Left ventricle myocardium inferior (tissue), 1 donor: ENCODE data around the gene FAT2. TPM values are rescaled to one million over a fixed set of nuclear protein-coding genes. Genes with fewer than 3 reads are reported as not detected.

Source experiments
- DNase-seq: peaks from one replicate; pipeline ENCODE4 v3.0.0-alpha.2; 2020
- H3K27ac ChIP-seq: fragments of 200-600 bp; replicated peaks from 2 replicates; pipeline ENCODE4 v1.8.0; 2021
- H3K27me3 ChIP-seq: fragments of 200-600 bp; 2 replicates; pipeline ENCODE4 v1.8.0; 2021; ENCODE audit warnings: low read depth
- H3K36me3 ChIP-seq: fragments of 200-600 bp; 2 replicates; pipeline ENCODE4 v1.8.0; 2021
- H3K4me1 ChIP-seq: fragments of 200-600 bp; 2 replicates; pipeline ENCODE4 v1.8.0; 2021
- H3K4me3 ChIP-seq: fragments of 200-600 bp; 2 replicates; pipeline ENCODE4 v1.8.0; 2021; ENCODE audit warnings: mild to moderate bottlenecking, moderate library complexity
- H3K9me3 ChIP-seq: fragments of 200-600 bp; replicated peaks from 2 replicates; pipeline ENCODE4 v1.8.0; 2021
- CTCF ChIP-seq: fragments of 200-600 bp; IDR thresholded peaks from 2 replicates; pipeline ENCODE4 v1.8.0; 2021; ENCODE audit warnings: antibody characterized with exemption, mild to moderate bottlenecking, borderline replicate concordance
- intact Hi-C: fragments of 100-400 bp; cut with micrococcal nuclease; formaldehyde crosslinking; loops from one replicate; pipeline ENCODE4 v1.11.0; 2022
- long read RNA-seq: library from polyadenylated mRNA; unstranded; transcript quantifications from one replicate; pipeline ENCODE4 v2.0.0, GENCODE V29; 2021
- total RNA-seq: library from RNA; stranded (reverse); fragmentation: NEBNext Ultra II Directional; extraction: Animal tissue kit (Norgen Biotek cat#: 25700); gene quantifications from one replicate; pipeline ENCODE4 v1.2.1, GENCODE V29; 2021
- donor health status: DM: no; HTN: yes; CAD: no; lungs with severe emphysema.

FAT2 gene
- not detected for total RNA-seq
- long read RNA-seq = 0 reads

- Histone ChIP-seq H3K36me3 (no peaks in the 10 kb centered on the region), H3K4me3 (no peak within 1 kb of the TSS), H3K27me3 (no peaks in the 10 kb centered on the region), H3K9me3 (no peaks in the 10 kb centered on the region), H3K27ac (no peak within 1 kb of the TSS), H3K4me1 (peaks cover 16% of the 10 kb centered on the region)
- DNase-seq = no peak
- intact Hi-C loops = no loop called here
- no peak for TF ChIP-seq CTCF
Observed at GRCh38 chr5:151591144-151591819, at the start of gene FAT2. Gene FAT2, minus strand, starts transcription at chr5:151591331. Its CDS starts 22,400 bp downstream, at chr5:151568931.

GRCh38 chr5:151638619-151639018 is 47.5 kb upstream of the FAT2 start:
- Histone ChIP-seq H3K27ac (no peak overlapping the region), H3K36me3 (no peaks in the 10 kb centered on the region), H3K27me3 (no peaks in the 10 kb centered on the region), H3K4me1 (peaks cover 11% of the 10 kb centered on the region), H3K4me3 (no peak overlapping the region), H3K9me3 (peaks cover 5% of the 10 kb centered on the region)
- DNase-seq = no peak
- intact Hi-C loops = no loop called here
- TF ChIP-seq CTCF = no peak

GRCh38 chr5:151637676-151638075 is 46.5 kb upstream of the FAT2 start:
- Histone ChIP-seq H3K27ac (no peak overlapping the region), H3K27me3 (no peaks in the 10 kb centered on the region), H3K9me3 (peaks cover 5% of the 10 kb centered on the region), H3K36me3 (no peaks in the 10 kb centered on the region), H3K4me3 (no peak overlapping the region), H3K4me1 (peaks cover 14% of the 10 kb centered on the region)
- DNase-seq = no peak
- TF ChIP-seq CTCF = no peak
- intact Hi-C loops = no loop called here

- Histone ChIP-seq H3K4me3 (no peak overlapping the region), H3K27me3 (no peaks in the 10 kb centered on the region), H3K27ac (no peak overlapping the region), H3K4me1 (peaks cover 28% of the 10 kb centered on the region), H3K9me3 (no peaks in the 10 kb centered on the region), H3K36me3 (no peaks in the 10 kb centered on the region)
- TF ChIP-seq CTCF = no peak
- no peak for DNase-seq
- intact Hi-C loops = no loop called here
Observed at GRCh38 chr5:151633892-151634291, 42.8 kb upstream of the FAT2 start.

- Histone ChIP-seq H3K36me3 (no peaks in the 10 kb centered on the region), H3K27ac (peak overlapping the region; percentile 40), H3K4me3 (no peak overlapping the region), H3K9me3 (no peaks in the 10 kb centered on the region), H3K27me3 (no peaks in the 10 kb centered on the region), H3K4me1 (peaks cover 37% of the 10 kb centered on the region)
- intact Hi-C loops = no loop called here
- no peak for TF ChIP-seq CTCF
- no peak for DNase-seq
Observed at GRCh38 chr5:151632941-151633340, 41.8 kb upstream of the FAT2 start.
